PC-3 (cell line): ENCODE results near the gene SMAP1.

Experiments used
- CTCF ChIP-seq: fragments of 300-600 bp; sonication (generic); conservative IDR thresholded peaks from 2 replicates; pipeline ENCODE4 v1.5.1; 2017; ENCODE audit warnings: antibody characterized with exemption, low read depth, mild to moderate bottlenecking, low read length
- EZH2 ChIP-seq: fragments of 300-600 bp; sonication (generic); IDR thresholded peaks from one replicate; pipeline ENCODE4 v1.6.1; 2017; ENCODE audit warnings: antibody characterized with exemption, mild to moderate bottlenecking, low read length; ENCODE audit not compliant: unreplicated experiment

GRCh38 chr6:70839286-70840266 is 171.9 kb downstream of the SMAP1 start:
- TF ChIP-seq CTCF (no peak), EZH2 (no peak)
